AG10803 (cell line): Measurements from ENCODE around the gene RUNX1.
A peak's percentile ranks its signal among the peaks of the same experiment; 100 is the strongest.

Experiments
- DNase-seq: peaks from one replicate; pipeline ENCODE4 v3.0.0; 2010; ENCODE audit warnings: low read depth
- H3K4me3 ChIP-seq: 2 replicates; pipeline ENCODE4 v1.5.1; 2011; ENCODE audit warnings: mild to moderate bottlenecking, low read length, control low read depth
- CTCF ChIP-seq: conservative IDR thresholded peaks from 2 replicates; pipeline ENCODE4 v1.5.1; 2011; ENCODE audit warnings: mild to moderate bottlenecking, low read length, control low read depth, inconsistent platforms

Gene RUNX1

GRCh38 chr21:34815831-34816705 is 233.0 kb downstream of the RUNX1 start:
- DNase-seq = no peak
- TF ChIP-seq CTCF = no peak
- H3K4me3 ChIP-seq = no peak overlapping the region

- no peak for TF ChIP-seq CTCF
- H3K4me3 ChIP-seq = no peak overlapping the region
- DNase-seq = no peak
These were observed 234.6 kb downstream of the RUNX1 start for GRCh38 chr21:34814529-34814951.

GRCh38 chr21:34813266-34813894 is 235.7 kb downstream of the RUNX1 start:
- TF ChIP-seq CTCF = no peak
- no peak overlapping the region for H3K4me3 ChIP-seq
- DNase-seq = peak; percentile 40

GRCh38 chr21:34812504-34813265 is 236.4 kb downstream of the RUNX1 start:
- TF ChIP-seq CTCF = no peak
- peak; percentile 85 for DNase-seq
- no peak overlapping the region for H3K4me3 ChIP-seq

GRCh38 chr21:34811368-34811767 is 237.7 kb downstream of the RUNX1 start:
- no peak for DNase-seq
- TF ChIP-seq CTCF = no peak
- no peak overlapping the region for H3K4me3 ChIP-seq

GRCh38 chr21:34810786-34811185 is 238.3 kb downstream of the RUNX1 start:
- TF ChIP-seq CTCF = no peak
- DNase-seq = no peak
- H3K4me3 ChIP-seq = no peak overlapping the region
